COLO668 (cell line): ENCODE measurements around the gene SCO1.

Experiments
- DNase-seq: peaks from one replicate; lab custom pipeline; 2025; ENCODE audit not compliant: unreplicated experiment; lab: John Stamatoyannopoulos, UW

The SCO1 gene

GRCh38 chr17:10657148-10657547, 40.2 kb downstream of the SCO1 start, which contains the start of gene MYH3:
Gene MYH3, minus strand, starts transcription at chr17:10657309. Its CDS starts 2,245 bp downstream, at chr17:10655064.
- no peak for DNase-seq

- no peak for DNase-seq
Observed at GRCh38 chr17:10653987-10654386, 43.3 kb downstream of the SCO1 start.

GRCh38 chr17:10652984-10653659, 44.2 kb downstream of the SCO1 start:
- DNase-seq, result no peak

GRCh38 chr17:10651927-10652326, 45.4 kb downstream of the SCO1 start:
- DNase-seq, result no peak

GRCh38 chr17:10649602-10650001, 47.7 kb downstream of the SCO1 start:
- no peak for DNase-seq

GRCh38 chr17:10648956-10649355, 48.4 kb downstream of the SCO1 start:
- no peak for DNase-seq

- no peak for DNase-seq
Observed at GRCh38 chr17:10648381-10648780, 49.0 kb downstream of the SCO1 start.

GRCh38 chr17:10646392-10646990, 50.8 kb downstream of the SCO1 start:
- peak; percentile 35 for DNase-seq

- no peak for DNase-seq
Observed at GRCh38 chr17:10640475-10640874, 56.9 kb downstream of the SCO1 start.

- DNase-seq, result no peak
Observed at GRCh38 chr17:10638151-10638550, 59.2 kb downstream of the SCO1 start.

- no peak for DNase-seq
Observed at GRCh38 chr17:10635290-10635689, 62.0 kb downstream of the SCO1 start.

GRCh38 chr17:10633738-10634379, 63.5 kb downstream of the SCO1 start:
- DNase-seq, result no peak

- DNase-seq, result no peak
Observed at GRCh38 chr17:10631701-10632100, 65.6 kb downstream of the SCO1 start.

- DNase-seq, result peak; percentile 4
Observed at GRCh38 chr17:10631048-10631700, 66.2 kb downstream of the SCO1 start.

GRCh38 chr17:10629706-10630105, 67.6 kb downstream of the SCO1 start:
- DNase-seq, result no peak

- DNase-seq, result no peak
Observed at GRCh38 chr17:10628756-10629155, 68.6 kb downstream of the SCO1 start.

- DNase-seq, result no peak
Observed at GRCh38 chr17:10626390-10626789, 70.9 kb downstream of the SCO1 start.

- DNase-seq, result no peak
Observed at GRCh38 chr17:10624969-10625368, 72.4 kb downstream of the SCO1 start.

- no peak for DNase-seq
Observed at GRCh38 chr17:10623737-10624338, 73.5 kb downstream of the SCO1 start.

- no peak for DNase-seq
Observed at GRCh38 chr17:10622617-10623485, 74.5 kb downstream of the SCO1 start.
